Astrocyte (in vitro differentiated cells and primary cell): ENCODE measurements around the gene GNA14.
"Not testable (repeated sequence)": the region's sequence is repeated elsewhere in the genome, so short reads cannot be mapped to it uniquely, and the experiment has no call there.

ENCODE experiments used
- CTCF ChIP-seq: IDR thresholded peaks from 2 replicates; pipeline ENCODE4 v1.5.1; 2011; ENCODE audit warnings: low read depth, mild to moderate bottlenecking, inconsistent platforms, low read length, moderate library complexity; ENCODE audit not compliant: insufficient read depth
- EZH2 ChIP-seq: IDR thresholded peaks from 2 replicates; pipeline ENCODE4 v1.6.1; 2012; ENCODE audit warnings: mild to moderate bottlenecking, low read length, inconsistent platforms; ENCODE audit not compliant: insufficient read depth

- TF ChIP-seq CTCF, EZH2: not testable (repeated sequence)
These were observed 19.3 kb downstream of the GNA14 start for GRCh38 chr9:77628864-77629263.
